ENCODE data around the gene CFAP97D2.

DNA sequence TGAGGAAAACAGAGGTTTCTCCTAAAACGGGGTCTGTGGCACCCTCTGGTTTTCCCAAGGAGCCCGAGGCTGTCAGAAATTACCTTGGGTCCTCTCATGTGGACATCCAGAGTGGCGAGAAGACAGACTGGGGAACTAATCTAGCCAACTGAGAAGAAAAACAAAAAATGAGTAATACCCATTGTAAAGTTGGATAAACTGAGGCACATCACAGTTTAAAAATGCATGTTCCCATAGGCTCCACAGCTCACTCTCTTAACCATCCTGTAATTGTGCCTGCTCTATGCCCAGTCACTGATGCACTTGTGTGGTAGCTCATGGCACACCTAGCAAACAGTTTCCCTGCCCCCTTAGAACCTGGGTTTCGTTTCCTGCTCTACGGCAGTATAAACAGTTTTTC, 87.2 kb downstream of the CFAP97D2 start:
- no peak for TF ChIP-seq POLR2A (IDR thresholded peaks at IDR 0.05)
- TF ChIP-seq CTCF (IDR thresholded peaks at IDR 0.05) = no peak

All from vagina (tissue), 2 donors.